Upper lobe of right lung (tissue), 1 donor: Measurements from ENCODE around the gene NAXD. TPM values are rescaled to one million over a fixed set of nuclear protein-coding genes. Genes with fewer than 3 reads are reported as not detected.
"Not testable (repeated sequence)": the region's sequence is repeated elsewhere in the genome, so short reads cannot be mapped to it uniquely, and the experiment has no call there.

ENCODE experiments used
- ATAC-seq: fragments of 200-7000 bp; cut with Tn5 transposase; one replicate; pipeline ENCODE4 v1.9.1; 2020; ENCODE audit warnings: mild to moderate bottlenecking, moderate library complexity
- DNase-seq: peaks from one replicate; pipeline ENCODE4 v3.0.0-alpha.2; 2020
- H3K27ac ChIP-seq: fragments of 200-600 bp; one replicate; pipeline ENCODE4 v1.8.0; 2022
- H3K27me3 ChIP-seq: fragments of 200-600 bp; one replicate; pipeline ENCODE4 v1.8.0; 2022; ENCODE audit warnings: mild to moderate bottlenecking
- H3K36me3 ChIP-seq: fragments of 200-600 bp; one replicate; pipeline ENCODE4 v1.8.0; 2022
- H3K4me1 ChIP-seq: fragments of 200-600 bp; one replicate; pipeline ENCODE4 v1.8.0; 2022
- H3K4me3 ChIP-seq: fragments of 200-600 bp; one replicate; pipeline ENCODE4 v1.8.0; 2022; ENCODE audit warnings: mild to moderate bottlenecking
- H3K9me3 ChIP-seq: fragments of 200-600 bp; one replicate; pipeline ENCODE4 v1.8.0; 2022
- CTCF ChIP-seq: fragments of 200-600 bp; IDR thresholded peaks from one replicate; pipeline ENCODE4 v1.8.0; 2022; ENCODE audit warnings: antibody characterized with exemption
- intact Hi-C: fragments of 100-400 bp; cut with DNase I; formaldehyde crosslinking; loops from one replicate; pipeline ENCODE4 v1.11.0; 2022
- total RNA-seq: library from RNA; stranded (reverse); fragmentation: NEBNext Ultra II Directional; extraction: Animal tissue kit (Norgen Biotek cat#: 25700); gene quantifications from one replicate; pipeline ENCODE4 v1.2.1, GENCODE V29; 2021
- donor health status: DM: no; HTN: yes; CAD: no; lungs with severe emphysema.

Gene NAXD
- total RNA-seq, 1 donor from 2014 or later = 32.2 TPM

GRCh38 chr13:110652231-110652730 lies 36.9 kb downstream of the NAXD start:
- no peaks in the 10 kb centered on the region for H3K9me3 ChIP-seq
- peaks cover 37% of the 10 kb centered on the region for H3K36me3 ChIP-seq
- DNase-seq (no peak), ATAC-seq (no peak)
- H3K4me1 ChIP-seq = no peaks in the 10 kb centered on the region
- no peaks in the 10 kb centered on the region for H3K27me3 ChIP-seq
- intact Hi-C loops = no loop called here
- no peak overlapping the region for H3K4me3 ChIP-seq
- TF ChIP-seq CTCF = no peak
- H3K27ac ChIP-seq = no peak overlapping the region

GRCh38 chr13:110652764-110653163 lies 37.4 kb downstream of the NAXD start:
- ATAC-seq (no peak), DNase-seq (no peak)
- Histone ChIP-seq H3K4me3 (no peak overlapping the region), H3K27me3 (no peaks in the 10 kb centered on the region), H3K36me3 (peaks cover 37% of the 10 kb centered on the region), H3K4me1 (no peaks in the 10 kb centered on the region), H3K27ac (no peak overlapping the region), H3K9me3 (no peaks in the 10 kb centered on the region)
- TF ChIP-seq CTCF = no peak
- intact Hi-C loops = no loop called here

- H3K27ac ChIP-seq = no peak overlapping the region
- H3K4me3 ChIP-seq = no peak overlapping the region
- ATAC-seq (no peak), DNase-seq (no peak)
- H3K9me3 ChIP-seq = no peaks in the 10 kb centered on the region
- intact Hi-C loops = no loop called here
- H3K27me3 ChIP-seq = no peaks in the 10 kb centered on the region
- H3K36me3 ChIP-seq = peaks cover 37% of the 10 kb centered on the region
- TF ChIP-seq CTCF = no peak
- no peaks in the 10 kb centered on the region for H3K4me1 ChIP-seq
Measured at GRCh38 chr13:110653271-110653670, 37.9 kb downstream of the NAXD start.

- no peak overlapping the region for H3K27ac ChIP-seq
- intact Hi-C loops = no loop called here
- DNase-seq = no peak
- H3K9me3 ChIP-seq = no peaks in the 10 kb centered on the region
- ATAC-seq = no peak
- no peak overlapping the region for H3K4me3 ChIP-seq
- no peaks in the 10 kb centered on the region for H3K4me1 ChIP-seq
- H3K27me3 ChIP-seq = no peaks in the 10 kb centered on the region
- no peak for TF ChIP-seq CTCF
- peaks cover 35% of the 10 kb centered on the region for H3K36me3 ChIP-seq
Measured at GRCh38 chr13:110653851-110654250, 38.5 kb downstream of the NAXD start.

DNA sequence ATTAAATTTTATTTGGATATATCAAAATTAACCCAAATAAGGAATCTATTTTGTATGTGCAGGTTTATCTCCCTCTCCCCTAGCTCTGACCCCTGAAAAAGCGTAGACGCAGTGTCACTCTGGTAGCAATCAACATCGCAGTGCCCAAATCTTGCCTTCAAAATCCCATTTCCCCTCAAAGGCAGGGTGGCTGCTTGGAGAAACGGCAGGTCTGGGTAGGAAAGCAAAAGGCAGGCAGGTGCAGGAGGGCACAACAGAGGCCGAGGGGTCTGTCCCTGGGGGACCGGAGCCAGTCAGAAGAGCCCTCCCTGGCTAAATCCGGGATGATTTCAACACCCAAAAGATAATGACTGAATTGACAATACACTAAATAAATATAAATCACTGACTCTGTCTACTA lies 41.9 kb downstream of the NAXD start:
- DNase-seq (no peak), ATAC-seq (no peak)
- intact Hi-C loops = no loop called here
- Histone ChIP-seq H3K27ac (no peak overlapping the region), H3K4me3 (no peak overlapping the region), H3K9me3 (no peaks in the 10 kb centered on the region), H3K4me1 (no peaks in the 10 kb centered on the region), H3K36me3 (peaks cover 25% of the 10 kb centered on the region), H3K27me3 (no peaks in the 10 kb centered on the region)
- TF ChIP-seq CTCF = no peak

DNA sequence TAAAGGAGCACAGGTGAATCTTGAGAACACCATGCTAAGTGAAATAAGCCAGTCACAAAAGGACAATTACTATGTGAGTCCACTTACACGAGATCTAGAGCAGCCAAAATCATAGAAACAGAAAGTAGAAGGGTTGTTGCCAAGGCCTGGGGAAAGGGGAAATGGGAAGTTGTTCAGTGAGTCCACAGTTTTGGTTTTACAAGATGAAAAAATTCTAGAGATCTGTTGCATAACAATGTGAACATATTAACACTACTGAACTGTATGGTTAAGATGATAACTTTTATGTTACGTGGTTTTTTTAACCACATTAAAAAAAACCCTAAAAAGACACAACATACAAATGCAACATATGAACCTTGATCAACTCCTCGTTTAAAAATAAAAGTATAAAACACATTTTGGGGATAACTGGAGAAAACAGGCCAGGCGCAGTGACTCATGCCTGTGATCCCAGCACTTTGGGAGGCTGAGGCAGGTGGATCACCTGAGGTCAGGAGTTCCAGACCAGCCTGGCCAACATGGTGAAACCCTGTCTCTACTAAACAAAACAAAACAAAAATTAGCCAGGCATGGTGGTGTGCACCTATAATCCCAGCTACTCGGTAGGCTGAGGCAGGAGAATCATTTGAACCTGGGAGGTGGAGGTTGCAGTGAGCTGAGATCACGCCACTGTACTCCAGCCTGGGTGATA lies 43.0 kb downstream of the NAXD start:
- H3K27ac ChIP-seq, H3K27me3 ChIP-seq, H3K4me1 ChIP-seq, H3K4me3 ChIP-seq, DNase-seq, H3K9me3 ChIP-seq, intact Hi-C loops: not testable (repeated sequence)
- ATAC-seq = peak; percentile 84
- peaks cover 31% of the 10 kb centered on the region for H3K36me3 ChIP-seq
